ENCODE data around the gene METTL9. TPM values are rescaled to one million over a fixed set of nuclear protein-coding genes. Genes with fewer than 3 reads are reported as not detected.

The METTL9 gene
- total and polyA plus RNA-seq, 2 of the 4 experiments (the other 2 are of a cell fraction), result 54.8 to 95.5 TPM

DNA sequence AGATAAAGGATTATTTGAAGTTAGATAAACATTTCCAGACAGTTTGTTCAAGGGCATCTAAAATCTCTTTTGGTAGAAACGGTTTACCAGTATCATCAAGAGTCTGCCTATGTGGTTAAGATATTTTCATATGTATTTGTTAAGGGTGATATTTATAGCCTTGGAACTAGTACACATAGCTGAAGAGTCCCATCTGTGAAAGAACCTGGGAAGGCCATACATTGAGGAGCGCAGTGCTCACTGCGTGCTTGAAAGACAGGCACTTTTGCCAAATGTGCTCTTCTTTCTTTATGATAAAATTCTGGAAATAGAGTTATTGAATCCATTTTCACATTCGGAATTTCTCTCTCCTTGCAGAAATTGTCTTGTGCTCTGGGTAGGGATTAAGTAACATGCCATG is 45.3 kb downstream of the METTL9 start:
- H3K9me3 ChIP-seq (ENCODE audit: control insufficient read depth, insufficient read depth, low read length), result no peaks in the 10 kb centered on the region
- no peak for DNase-seq
- no peak overlapping the region for H3K23ac ChIP-seq (ENCODE audit: low read depth, low read length)
- no peak overlapping the region for H3K14ac ChIP-seq (replicated peaks; ENCODE audit: low read depth, low read length)
- ChIA-PET CTCF (interaction anchor here (2.2 to 4.4 kb wide), 2 partner anchors 13 kb away, joined by 15 to 19 read pairs; no protein-coding TSS in a partner anchor), POLR2A (ENCODE audit: unreplicated experiment) (no interaction called here)
- no peak overlapping the region for H2BK20ac ChIP-seq (ENCODE audit: low read depth, low read length)
- H3K36me3 ChIP-seq (ENCODE audit: control insufficient read depth, insufficient read depth, low read length), result peaks cover 5% of the 10 kb centered on the region
- no peak overlapping the region for H4K91ac ChIP-seq (ENCODE audit: insufficient read depth, low read depth, low read length)
- no peak overlapping the region for H3K9ac ChIP-seq (ENCODE audit: low read depth, low read length)
- in situ Hi-C loops (cut with MboI; ENCODE audit: low sequenced_read_pairs), result no loop called here
- no peak overlapping the region for H2BK120ac ChIP-seq (ENCODE audit: low read depth, low read length)
- H4K8ac ChIP-seq (ENCODE audit: low read depth in 2 of 2, low read length in 2 of 2), result no peak overlapping the region
- no peak for ATAC-seq (ENCODE audit: low read depth)
- no peak overlapping the region for H3K4me2 ChIP-seq (ENCODE audit: low read depth, low read length)
- no peak overlapping the region for H2BK5ac ChIP-seq (ENCODE audit: low read depth, low read length, poor library complexity, severe bottlenecking)
- no peak overlapping the region for H4K5ac ChIP-seq (ENCODE audit: low read depth, low read length)
- no peak overlapping the region for H3K56ac ChIP-seq (ENCODE audit: extremely low read depth, insufficient read depth, low read length)
- no peaks in the 10 kb centered on the region for H3K27me3 ChIP-seq (ENCODE audit: control insufficient read depth, insufficient read depth, low read length)
- no peaks in the 10 kb centered on the region; the same call in 1 of the 2 replicates for H3K9me1 ChIP-seq (ENCODE audit: insufficient read depth, low read length)
- WGBS, 2 experiments (ENCODE audit: extremely low coverage in 2 of 2, insufficient read length in 1 of 2), result no CpG with 5 or more reads among the region's 4 CpGs
- TF ChIP-seq MXI1 (IDR thresholded peaks at IDR 0.05; ENCODE audit: borderline replicate concordance, low read depth, low read length), result no peak
- TF ChIP-seq SMC3 (IDR thresholded peaks at IDR 0.05; ENCODE audit: low read depth, low read length), result no peak
- TF ChIP-seq NFE2L2 (IDR thresholded peaks at IDR 0.05; ENCODE audit: low read depth, low read length), result no peak
- no peak for TF ChIP-seq MAFK (IDR thresholded peaks at IDR 0.05; ENCODE audit: low read depth, low read length)
- TF ChIP-seq CHD1 (IDR thresholded peaks at IDR 0.05; ENCODE audit: low read depth, low read length), result no peak
- no peak for TF ChIP-seq CEBPB (IDR thresholded peaks at IDR 0.05; ENCODE audit: low read depth, low read length)
- TF ChIP-seq FOS (IDR thresholded peaks at IDR 0.05; ENCODE audit: low read depth, low read length), result no peak
- no peak for TF ChIP-seq MAZ (IDR thresholded peaks at IDR 0.05; ENCODE audit: borderline replicate concordance, low read depth, low read length)
- TF ChIP-seq POLR2A (IDR thresholded peaks at IDR 0.05; ENCODE audit: low read depth, low read length), result no peak
- TF ChIP-seq, protein P1, sequence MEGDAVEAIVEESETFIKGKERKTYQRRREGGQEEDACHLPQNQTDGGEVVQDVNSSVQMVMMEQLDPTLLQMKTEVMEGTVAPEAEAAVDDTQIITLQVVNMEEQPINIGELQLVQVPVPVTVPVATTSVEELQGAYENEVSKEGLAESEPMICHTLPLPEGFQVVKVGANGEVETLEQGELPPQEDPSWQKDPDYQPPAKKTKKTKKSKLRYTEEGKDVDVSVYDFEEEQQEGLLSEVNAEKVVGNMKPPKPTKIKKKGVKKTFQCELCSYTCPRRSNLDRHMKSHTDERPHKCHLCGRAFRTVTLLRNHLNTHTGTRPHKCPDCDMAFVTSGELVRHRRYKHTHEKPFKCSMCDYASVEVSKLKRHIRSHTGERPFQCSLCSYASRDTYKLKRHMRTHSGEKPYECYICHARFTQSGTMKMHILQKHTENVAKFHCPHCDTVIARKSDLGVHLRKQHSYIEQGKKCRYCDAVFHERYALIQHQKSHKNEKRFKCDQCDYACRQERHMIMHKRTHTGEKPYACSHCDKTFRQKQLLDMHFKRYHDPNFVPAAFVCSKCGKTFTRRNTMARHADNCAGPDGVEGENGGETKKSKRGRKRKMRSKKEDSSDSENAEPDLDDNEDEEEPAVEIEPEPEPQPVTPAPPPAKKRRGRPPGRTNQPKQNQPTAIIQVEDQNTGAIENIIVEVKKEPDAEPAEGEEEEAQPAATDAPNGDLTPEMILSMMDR (conservative IDR thresholded peaks at IDR 0.05; ENCODE audit: low read depth, low read length), result no peak
- TF ChIP-seq RAD21 (IDR thresholded peaks at IDR 0.05; ENCODE audit: low read length), result no peak
- TF ChIP-seq RCOR1 (IDR thresholded peaks at IDR 0.05; ENCODE audit: insufficient replicate concordance, low read length), result no peak
- H2AK9ac ChIP-seq (replicated peaks; ENCODE audit: low read depth, low read length, poor library complexity), result no peak overlapping the region
- no peak overlapping the region for H3K27ac ChIP-seq (ENCODE audit: insufficient read depth, low read length)
- no peak overlapping the region for H2AK5ac ChIP-seq (ENCODE audit: low read depth, low read length)
- dilution Hi-C loops (cut with HindIII; ENCODE audit: low sequenced_read_pairs, unreplicated experiment), result no loop called here
- no peak overlapping the region for H2BK15ac ChIP-seq (ENCODE audit: low read depth, low read length)
- no peak overlapping the region for H3K4ac ChIP-seq (ENCODE audit: low read depth, low read length)
- peaks cover 28 to 53% of the 10 kb centered on the region in 2 experiments for H3K79me1 ChIP-seq (ENCODE audit: low read depth in 1 of 2, low read length in 2 of 2)
- peaks cover 6% of the 10 kb centered on the region for H3K4me1 ChIP-seq (ENCODE audit: control insufficient read depth, insufficient read depth, low read length)
- no peak overlapping the region for H3K18ac ChIP-seq (ENCODE audit: low read depth, low read length)
- no peak overlapping the region for H2AFZ ChIP-seq (replicated peaks; ENCODE audit: low read length, poor library complexity)
- H3K4me3 ChIP-seq (ENCODE audit: insufficient read depth, low read depth, low read length), result no peak overlapping the region
- peaks cover 13% of the 10 kb centered on the region; the same call in 1 of the 2 replicates for H4K20me1 ChIP-seq (ENCODE audit: insufficient read depth, low read length)
- intact Hi-C loops (cut with micrococcal nuclease), result no loop called here
- no TSS peak for BruUV-seq (replicated peaks)
